ENCODE results near the gene HINFP.
"Not testable (repeated sequence)": the region's sequence is repeated elsewhere in the genome, so short reads cannot be mapped to it uniquely, and the experiment has no call there.

Gene HINFP

GRCh38 chr11:119158467-119158866 lies 37.1 kb downstream of the HINFP start:
- no peak for DNase-seq

DNA sequence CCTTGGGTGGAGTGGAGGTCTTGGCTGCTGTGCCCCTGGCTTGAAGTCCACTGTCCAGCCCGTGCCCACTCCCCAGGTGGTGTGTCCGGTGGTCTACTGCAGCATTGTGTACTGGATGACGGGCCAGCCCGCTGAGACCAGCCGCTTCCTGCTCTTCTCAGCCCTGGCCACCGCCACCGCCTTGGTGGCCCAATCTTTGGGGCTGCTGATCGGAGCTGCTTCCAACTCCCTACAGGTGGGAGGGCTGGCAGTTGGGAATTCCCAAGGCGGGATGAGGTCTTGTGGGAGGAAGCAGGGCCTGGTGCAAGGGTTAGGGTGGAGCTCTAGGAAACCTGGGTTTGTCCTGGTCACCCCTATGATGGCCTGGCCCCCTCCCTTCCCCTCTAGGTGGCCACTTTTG lies 38.8 kb downstream of the HINFP start:
- no peak for DNase-seq

- DNase-seq, result no peak
Observed at GRCh38 chr11:119161871-119162270, 40.5 kb downstream of the HINFP start.

- DNase-seq, result no peak
Observed at GRCh38 chr11:119166368-119167076, 45.1 kb downstream of the HINFP start.

- not testable (repeated sequence) for DNase-seq
Observed at GRCh38 chr11:119167077-119167458, 45.7 kb downstream of the HINFP start.

GRCh38 chr11:119167933-119168332 lies 46.6 kb downstream of the HINFP start:
- DNase-seq, result no peak

- peak; percentile 71 for DNase-seq
Observed at GRCh38 chr11:119168471-119169281, 47.3 kb downstream of the HINFP start, which contains the start of gene NLRX1. Gene NLRX1, plus strand, starts transcription at chr11:119168725. Its CDS starts 2,679 bp downstream, at chr11:119171404.

GRCh38 chr11:119169282-119169719 lies 47.9 kb downstream of the HINFP start:
- no peak for DNase-seq

DNA sequence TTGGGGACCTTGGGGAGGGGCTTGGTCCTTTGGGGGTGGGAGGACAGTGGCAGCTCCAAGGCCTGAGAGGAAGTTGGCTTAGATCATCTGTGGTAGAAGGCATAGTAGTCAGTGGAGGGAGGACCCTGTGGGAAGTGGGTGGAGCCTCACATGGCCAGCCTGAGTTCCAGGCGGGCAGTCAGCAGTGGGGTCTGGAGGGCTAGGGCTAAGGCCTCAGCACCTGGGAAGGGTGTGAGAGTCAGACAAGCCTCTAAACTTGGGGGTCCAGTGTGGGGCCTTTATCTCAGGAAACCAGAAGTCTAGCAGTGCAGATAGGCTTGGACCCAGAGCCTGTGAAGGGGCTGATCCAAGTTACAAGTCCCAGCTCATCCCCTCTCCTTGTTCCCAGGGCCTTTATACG lies 51.1 kb downstream of the HINFP start:
- DNase-seq, result no peak

DNA sequence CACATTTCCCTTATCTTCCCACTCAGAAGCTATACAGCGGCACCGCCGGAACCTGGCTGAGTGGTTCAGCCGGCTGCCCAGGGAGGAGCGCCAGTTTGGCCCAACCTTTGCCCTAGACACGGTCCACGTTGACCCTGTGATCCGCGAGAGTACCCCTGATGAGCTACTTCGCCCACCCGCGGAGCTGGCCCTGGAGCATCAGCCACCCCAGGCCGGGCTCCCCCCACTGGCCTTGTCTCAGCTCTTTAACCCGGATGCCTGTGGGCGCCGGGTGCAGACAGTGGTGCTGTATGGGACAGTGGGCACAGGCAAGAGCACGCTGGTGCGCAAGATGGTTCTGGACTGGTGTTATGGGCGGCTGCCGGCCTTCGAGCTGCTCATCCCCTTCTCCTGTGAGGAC lies 52.1 kb downstream of the HINFP start:
- no peak for DNase-seq

GRCh38 chr11:119175493-119176077 lies 54.2 kb downstream of the HINFP start:
- DNase-seq, result no peak

GRCh38 chr11:119178166-119178680 lies 56.8 kb downstream of the HINFP start:
- no peak for DNase-seq

GRCh38 chr11:119179342-119179741 lies 58.0 kb downstream of the HINFP start:
- no peak for DNase-seq

- DNase-seq, result no peak
Observed at GRCh38 chr11:119179983-119180382, 58.6 kb downstream of the HINFP start.

GRCh38 chr11:119180729-119181676 lies 59.6 kb downstream of the HINFP start:
- no peak for DNase-seq

- DNase-seq, result no peak
Observed at GRCh38 chr11:119181677-119182412, 60.5 kb downstream of the HINFP start.

DNA sequence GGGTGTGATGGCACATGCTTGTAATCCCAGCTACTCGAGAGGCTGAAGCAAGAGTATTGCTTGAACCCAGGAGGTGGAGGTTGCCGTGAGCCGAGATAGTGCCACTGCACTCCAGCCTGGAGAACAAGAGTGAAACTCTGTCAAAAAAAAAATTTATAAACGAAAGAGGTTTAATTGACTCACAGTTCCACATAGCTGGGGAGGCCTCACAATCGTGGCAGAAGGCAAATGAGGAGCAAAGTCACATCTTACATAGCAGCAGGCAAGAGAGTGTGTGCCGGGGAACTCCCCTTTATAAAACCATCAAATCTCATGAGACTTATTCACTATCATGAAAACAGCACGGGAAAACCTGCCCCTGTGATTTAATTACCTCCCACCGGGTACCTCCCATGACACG lies 63.0 kb downstream of the HINFP start:
- DNase-seq, result not testable (repeated sequence)

Measured in activated CD4-positive, alpha-beta T cell treated with anti-CD3 and anti-CD28 coated beads for 1 hour (primary cell).